Activated CD4-positive, CD25-positive, alpha-beta regulatory T cell treated with anti-CD3 and anti-CD28 coated beads, Interleukin-2, amount 50 U/mL, for 24 hours (primary cell): ENCODE data around the gene CHD3.

ENCODE experiments used
- ATAC-seq, 2 donors: fragments of 150-1000 bp; cut with Tn5 transposase; one replicate each; pipeline ENCODE4 v1.10.0; 2021; ENCODE audit warnings: mild to moderate bottlenecking in 1 of 2, moderate library complexity in 1 of 2

Gene CHD3

DNA sequence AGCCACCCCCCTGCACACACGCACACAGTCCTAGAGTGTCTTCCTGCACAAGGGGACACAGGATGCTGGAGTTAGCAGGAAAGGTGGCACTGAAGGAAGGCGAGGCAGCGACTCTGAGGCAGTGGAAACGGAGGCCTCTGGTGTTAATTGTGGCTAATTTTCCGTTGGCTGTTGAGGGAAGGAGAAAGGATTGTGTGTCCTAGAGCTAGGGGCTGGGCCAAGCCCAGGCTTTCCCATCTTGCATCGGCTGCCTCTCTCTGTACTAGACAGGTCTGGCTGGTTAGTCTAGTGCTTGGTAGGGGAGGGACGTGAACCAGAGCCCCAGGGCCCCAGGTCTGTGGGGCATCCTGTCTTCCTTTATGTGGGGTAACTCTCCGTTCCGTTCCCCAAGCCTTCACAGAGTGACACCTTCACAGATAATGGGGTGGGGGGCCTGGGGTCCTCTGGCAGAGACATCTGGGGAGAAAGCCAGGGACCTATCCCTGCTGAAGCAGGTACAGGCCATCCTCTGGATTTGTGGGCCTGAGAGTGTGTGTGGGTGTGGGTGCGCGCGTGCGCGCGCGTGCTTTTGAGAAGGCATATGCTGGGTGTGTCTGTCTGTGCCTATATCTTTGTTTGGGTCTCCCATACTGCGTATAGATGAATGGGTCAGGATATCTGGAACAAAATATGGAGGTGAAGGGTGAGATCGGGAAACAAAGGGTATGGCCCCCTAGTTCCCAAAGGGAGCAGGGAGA, at the start of gene CHD3:
CHD3 (plus strand) TSS at position 606 of the 737 bp plus-strand sequence. CDS start 212 bp downstream, outside the sequence.
- ATAC-seq = no peak

DNA sequence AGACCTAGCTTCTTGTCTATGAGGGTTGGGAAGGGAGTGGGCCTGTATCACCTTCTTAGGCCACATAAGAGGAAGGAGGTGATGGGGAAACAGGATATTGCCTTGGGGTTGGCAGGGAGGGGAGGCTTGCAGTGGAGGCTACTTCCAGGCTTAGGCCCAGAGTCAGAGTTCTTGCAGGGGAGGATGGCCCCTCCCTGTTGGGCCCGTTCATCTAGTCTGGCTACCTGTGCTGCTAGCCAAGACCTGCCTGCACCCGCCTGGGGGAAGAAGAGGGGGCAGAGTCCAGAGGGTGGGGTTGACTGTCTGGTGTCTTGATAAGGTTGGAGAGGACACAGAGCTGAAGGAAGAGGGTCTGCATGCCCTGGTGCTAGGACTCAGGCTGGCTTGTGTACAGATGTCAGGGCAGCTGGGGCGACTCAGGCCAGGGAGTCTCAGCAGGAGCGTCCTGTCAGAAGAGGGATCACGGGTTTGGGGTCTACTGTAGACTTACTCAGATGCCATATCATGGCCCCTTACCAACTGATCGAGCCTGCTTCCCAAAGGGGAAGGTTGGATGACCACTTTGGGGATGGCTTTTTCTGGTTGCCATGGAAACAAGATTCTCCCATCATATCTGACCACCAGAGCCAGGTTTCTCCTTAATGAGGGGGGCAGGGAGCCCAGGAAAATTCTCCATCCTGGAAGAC, 49.3 kb upstream of the CHD3 start:
- ATAC-seq = no peak

DNA sequence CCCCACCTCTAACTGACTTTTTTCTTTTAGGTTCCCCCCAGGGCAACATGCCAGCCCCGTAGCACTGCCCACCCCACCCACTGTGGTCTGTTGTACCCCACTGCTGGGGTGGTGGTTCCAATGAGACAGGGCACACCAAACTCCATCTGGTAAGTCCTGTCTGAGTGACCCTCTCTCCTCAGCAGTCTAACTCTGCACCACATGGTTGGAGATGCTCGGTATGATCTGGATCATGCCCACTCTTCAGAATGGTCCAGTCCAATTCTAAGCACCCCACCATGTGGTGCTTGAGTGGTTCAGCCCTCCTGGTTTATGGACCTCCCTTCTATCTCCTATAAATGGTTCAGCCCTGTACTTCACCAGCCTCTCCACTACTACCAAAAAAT, 48.7 kb upstream of the CHD3 start:
- ATAC-seq = no peak

DNA sequence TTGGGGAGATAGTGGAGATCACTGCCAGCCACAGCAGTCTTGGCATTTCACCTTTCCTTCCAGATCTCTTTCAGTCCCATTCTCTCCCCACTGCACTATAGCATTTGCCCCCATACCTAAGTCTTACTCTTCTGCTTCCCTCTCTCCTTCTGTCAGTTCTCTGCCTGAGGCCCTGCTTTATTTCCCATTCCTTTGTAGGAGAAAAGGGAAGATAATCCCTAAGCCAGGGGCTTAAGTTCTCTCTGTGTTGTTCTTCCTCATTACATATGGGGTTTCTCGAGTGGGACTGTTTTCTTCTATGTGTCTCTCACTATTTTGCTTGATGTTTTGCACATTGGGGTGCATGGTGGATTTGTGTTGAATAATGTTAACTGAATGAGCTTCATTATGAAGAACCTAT, 48.1 kb upstream of the CHD3 start:
- no peak for ATAC-seq

DNA sequence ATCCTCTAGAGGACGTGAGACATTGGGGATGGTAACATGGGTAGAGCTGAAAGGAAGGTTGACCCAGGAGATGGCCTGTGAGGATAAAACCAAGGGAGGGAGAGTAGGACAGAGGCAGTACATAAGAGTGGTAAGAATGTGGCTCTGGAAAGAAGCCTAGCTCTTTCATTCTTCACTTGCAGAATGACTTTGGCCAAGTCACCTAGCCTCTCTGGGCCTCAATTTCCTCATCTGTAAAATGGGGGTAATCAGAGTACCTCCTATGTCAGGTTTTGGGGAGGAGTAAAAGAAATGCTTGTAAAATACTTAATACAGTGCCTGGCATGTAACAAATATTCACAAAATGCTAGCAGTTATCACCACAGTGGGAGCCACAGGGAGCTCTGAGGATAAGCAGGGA, 47.7 kb upstream of the CHD3 start:
- no peak for ATAC-seq

DNA sequence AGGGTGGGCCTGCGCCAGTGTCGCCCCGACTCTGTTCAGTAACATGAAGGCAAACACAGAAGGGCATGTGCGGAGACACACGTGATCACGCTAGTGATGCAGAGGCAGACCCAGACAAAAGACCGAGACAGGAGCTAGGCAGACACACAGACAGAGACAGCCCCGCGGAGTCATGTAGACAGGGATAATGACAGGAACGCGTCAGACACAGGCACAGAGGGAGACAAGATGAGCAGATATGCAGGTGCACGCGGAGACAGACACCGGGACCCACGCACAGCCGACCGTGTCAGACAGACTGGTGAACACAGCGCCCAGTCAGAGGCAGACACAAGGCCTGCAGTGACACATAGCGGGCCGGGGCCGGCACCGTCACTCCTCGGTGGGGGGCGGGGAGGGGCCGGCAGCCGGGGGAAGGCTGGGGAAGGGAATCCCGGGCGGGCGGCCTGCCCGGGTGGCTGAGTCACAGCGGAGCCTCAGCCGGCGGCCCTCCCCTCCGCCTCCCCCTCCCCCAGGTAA, 47.1 kb upstream of the CHD3 start:
- peak; percentile 58 to 62 for ATAC-seq

DNA sequence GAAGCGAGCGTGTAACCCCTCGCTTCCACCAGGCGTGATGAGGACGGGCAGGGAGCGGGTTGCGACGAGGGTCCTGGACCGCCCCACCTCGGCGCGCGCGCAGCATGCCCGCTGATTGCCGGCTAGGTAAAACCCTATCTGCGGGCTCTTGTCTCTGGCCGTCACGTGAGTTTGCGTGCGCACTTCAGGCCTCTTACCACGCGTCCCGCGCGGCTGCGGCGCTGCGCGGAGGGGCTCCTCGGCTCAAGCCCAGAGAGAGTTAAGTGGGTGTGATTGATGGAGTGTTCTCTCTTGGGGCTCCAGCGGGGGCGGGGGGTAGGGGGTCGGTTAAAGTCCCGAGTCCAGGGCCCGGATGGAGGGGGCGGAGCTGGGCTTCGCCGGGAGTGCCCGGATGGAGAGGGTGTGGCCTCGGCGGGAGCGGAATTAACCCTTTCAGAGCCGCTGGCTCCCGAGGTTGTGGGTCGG, 46.6 kb upstream of the CHD3 start:
- peak; percentile 9 to 12 for ATAC-seq

DNA sequence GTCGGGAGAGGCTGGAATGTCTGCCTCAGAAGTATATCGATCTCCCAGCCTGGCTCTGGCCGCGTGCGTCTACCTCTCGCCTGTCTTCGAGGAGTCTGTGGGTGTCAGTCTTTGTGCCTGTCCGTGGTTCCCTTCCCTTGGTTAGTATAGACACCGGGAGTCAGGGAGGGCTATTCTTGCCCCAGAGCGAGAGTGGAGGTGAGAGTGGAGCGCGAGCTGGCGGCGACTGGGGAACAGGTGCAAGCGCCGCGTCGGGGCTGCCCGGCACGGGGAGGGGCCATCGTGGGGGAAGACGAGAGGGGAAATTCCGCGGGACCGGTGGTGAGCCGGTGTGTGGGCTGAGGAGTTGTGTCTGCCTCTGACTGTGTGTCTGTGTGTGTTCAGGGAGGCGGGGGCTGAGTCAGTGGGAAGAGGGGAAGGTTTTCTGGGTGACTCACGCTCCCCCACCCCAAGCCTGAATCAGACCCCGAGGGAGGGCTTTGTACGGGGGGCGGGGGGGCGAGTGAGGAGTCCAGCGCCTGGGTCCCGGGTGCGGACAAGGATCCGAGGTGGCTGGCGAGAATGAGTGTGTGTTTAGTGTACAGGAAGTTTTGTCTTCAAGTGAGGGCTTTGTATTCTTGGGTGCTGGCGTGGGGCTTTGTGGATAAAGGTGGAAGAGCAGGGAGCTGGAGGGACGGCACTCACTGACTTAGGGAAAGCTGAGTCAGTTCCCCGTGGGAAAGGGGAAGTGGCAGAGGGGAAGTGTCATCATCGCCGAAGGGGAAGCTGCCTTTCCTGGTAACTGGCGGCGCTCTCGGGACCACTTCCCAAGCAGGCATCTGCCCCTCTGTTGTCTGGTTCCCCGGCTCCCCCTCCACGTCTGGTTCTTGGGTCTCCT, 46.0 kb upstream of the CHD3 start:
- peak; percentile 48 to 53 for ATAC-seq

DNA sequence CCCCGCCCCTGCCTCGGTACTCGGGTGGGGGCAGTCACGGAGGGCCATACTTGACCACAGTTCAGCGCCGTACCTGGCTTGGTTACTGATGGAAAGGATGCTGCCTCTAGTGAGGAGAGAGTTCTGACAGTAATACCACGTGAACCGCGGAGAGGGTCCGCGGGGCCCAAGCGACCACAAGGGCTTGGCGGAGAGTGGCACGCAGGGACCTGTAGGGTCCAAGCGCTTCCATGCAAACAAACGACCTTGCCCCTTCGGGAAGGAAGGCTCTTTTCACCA, 45.4 kb upstream of the CHD3 start:
- ATAC-seq = no peak

DNA sequence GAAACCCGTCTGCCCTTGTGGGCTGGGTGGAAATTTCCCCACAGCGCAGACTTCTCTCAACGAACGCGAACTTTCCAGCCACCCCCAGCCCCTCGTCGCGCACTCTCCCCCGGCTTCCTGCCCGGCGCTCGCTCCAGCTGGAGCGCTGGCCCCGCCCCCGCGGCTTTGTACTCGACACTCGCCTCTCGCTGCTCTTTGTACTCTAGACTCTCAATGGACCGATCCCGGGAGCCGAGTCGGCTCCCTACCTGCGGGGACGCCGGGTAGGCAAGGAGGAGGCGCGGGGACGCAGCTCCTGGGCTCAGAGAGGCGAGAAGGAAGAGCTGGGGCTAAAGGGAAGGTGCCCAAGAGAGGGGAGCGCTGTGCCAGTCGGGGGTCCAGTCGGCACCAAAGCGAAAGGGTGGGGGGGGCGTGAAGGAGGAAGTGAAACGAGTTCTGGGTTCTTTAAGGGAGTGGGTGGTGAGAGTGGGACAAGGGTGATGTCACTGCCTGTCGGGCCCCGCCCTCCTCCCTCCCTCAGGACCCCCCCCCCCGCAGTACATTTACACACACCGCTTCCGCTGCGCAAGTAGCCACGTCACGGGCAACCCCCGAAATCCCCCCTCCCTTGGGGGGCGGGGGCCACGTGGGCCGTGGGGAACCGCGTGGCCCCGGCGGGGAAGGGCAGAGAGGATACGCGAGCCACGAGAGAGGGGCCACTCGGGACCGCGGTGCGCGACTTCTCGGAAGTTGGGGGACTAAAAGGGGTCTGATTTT, 44.9 kb upstream of the CHD3 start:
- peak; percentile 6 to 9 for ATAC-seq

DNA sequence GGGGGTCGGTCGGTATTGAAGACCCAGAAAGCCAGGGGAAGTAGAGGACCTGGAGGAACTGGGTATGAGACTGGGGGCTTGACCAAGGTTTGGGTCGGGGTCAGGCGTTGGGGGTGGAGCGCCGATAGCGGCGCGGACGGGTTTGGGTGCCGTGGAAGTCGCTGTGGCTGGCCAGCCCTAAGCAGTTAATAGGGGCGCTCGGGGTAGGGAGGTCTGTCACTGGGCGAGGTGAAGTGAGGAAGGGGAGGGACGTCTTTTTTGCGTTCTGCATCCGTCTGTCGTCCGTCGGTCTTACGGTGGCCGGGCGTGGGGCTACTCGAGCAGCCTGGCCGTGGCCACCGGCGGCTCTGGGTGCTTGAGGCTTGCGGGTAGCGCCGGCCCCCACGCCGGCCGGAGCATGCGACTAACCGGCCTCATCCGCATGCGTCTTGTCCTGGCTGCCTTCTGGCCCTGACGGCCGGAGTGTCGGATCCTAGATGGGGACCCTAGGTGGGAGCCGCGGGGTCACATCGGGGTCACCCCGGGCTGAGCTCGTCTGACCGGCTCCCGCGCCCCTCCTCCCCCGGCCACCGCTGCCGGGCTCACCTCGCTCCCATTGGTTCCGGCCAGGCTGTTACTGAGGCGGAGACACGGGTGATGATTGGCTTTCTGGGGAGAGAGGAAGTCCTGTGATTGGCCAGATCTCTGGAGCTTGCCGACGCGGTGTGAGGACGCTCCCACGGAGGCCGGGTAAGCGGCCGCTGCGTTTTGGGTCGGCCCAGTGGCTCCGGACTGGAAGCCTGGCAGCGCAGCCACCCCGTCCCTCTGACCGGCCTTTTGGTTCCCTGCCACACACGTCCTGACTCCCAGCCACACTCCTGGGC, 44.1 kb upstream of the CHD3 start:
- peak; percentile 39 to 42 for ATAC-seq

DNA sequence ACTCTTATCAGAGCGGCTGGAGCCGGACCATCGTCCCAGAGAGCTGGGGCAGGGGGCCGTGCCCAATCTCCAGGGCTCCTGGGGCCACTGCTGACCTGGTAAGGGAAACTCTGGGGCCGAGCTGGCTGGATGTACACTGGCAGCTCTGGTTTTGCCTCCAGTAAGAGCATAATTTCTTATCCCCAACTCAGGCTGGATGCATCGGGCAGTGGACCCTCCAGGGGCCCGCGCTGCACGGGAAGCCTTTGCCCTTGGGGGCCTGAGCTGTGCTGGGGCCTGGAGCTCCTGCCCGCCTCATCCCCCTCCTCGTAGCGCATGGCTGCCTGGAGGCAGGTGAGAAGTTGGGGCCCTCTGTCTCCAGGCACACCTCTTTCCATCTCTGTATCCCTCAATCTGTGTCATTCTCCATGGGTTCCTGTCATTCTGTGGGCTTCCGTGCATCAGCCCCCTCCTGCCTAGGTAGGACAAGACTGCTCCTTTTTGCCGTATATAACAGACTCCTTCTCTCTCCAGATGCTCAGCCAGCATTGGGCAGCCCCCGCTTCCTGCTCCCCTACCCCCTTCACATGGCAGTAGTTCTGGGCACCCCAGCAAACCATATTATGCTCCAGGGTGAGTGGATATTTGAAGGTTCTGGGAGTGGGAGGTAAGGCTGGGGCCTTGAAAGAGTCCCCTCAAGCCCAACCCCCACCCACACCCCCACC, 43.1 kb upstream of the CHD3 start:
- ATAC-seq = no peak

DNA sequence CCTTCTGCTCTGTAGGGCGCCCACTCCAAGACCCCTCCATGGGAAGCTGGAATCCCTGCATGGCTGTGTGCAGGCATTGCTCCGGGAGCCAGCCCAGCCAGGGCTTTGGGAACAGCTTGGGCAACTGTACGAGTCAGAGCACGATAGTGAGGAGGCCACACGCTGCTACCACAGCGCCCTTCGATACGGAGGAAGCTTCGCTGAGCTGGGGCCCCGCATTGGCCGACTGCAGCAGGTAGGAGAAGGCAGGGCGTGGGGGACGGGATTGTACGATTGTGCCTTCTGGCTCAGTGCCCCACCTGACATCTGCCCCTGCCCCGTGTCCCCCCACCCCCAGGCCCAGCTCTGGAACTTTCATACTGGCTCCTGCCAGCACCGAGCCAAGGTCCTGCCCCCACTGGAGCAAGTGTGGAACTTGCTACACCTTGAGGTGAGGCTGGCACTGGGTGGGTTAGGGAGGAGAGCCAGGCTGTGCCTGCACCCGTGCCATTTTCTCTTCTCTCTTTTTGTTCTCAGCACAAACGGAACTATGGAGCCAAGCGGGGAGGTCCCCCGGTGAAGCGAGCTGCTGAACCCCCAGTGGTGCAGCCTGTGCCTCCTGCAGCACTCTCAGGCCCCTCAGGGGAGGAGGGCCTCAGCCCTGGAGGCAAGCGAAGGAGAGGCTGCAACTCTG, 42.4 kb upstream of the CHD3 start:
- no peak for ATAC-seq

DNA sequence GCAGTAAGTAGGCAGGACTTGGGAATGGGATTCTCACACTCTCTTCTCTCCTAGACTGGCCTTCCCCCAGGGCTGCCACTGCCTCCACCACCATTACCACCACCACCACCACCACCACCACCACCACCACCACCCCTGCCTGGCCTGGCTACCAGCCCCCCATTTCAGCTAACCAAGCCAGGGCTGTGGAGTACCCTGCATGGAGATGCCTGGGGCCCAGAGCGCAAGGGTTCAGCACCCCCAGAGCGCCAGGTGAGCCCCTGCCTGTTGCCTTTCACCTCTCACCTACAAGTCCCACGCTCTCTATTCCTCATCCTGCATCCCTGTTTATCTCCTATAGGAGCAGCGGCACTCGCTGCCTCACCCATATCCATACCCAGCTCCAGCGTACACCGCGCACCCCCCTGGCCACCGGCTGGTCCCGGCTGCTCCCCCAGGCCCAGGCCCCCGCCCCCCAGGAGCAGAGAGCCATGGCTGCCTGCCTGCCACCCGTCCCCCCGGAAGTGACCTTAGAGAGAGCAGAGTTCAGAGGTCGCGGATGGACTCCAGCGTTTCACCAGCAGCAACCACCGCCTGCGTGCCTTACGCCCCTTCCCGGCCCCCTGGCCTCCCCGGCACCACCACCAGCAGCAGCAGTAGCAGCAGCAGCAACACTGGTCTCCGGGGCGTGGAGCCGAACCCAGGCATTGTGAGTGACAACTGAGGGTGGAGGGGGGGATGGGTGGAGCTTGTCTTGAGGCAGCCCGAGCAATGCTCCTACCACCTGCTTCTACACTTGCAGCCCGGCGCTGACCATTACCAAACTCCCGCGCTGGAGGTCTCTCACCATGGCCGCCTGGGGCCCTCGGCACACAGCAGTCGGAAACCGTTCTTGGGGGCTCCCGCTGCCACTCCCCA, 41.6 kb upstream of the CHD3 start:
- no peak for ATAC-seq

DNA sequence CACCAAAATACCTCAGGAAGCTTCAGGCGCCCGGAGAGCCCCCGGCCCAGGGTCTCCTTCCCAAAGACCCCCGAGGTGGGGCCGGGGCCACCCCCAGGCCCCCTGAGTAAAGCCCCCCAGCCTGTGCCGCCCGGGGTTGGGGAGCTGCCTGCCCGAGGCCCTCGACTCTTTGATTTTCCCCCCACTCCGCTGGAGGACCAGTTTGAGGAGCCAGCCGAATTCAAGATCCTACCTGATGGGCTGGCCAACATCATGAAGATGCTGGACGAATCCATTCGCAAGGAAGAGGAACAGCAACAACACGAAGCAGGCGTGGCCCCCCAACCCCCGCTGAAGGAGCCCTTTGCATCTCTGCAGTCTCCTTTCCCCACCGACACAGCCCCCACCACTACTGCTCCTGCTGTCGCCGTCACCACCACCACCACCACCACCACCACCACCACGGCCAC, 40.4 kb upstream of the CHD3 start:
- ATAC-seq = no peak

DNA sequence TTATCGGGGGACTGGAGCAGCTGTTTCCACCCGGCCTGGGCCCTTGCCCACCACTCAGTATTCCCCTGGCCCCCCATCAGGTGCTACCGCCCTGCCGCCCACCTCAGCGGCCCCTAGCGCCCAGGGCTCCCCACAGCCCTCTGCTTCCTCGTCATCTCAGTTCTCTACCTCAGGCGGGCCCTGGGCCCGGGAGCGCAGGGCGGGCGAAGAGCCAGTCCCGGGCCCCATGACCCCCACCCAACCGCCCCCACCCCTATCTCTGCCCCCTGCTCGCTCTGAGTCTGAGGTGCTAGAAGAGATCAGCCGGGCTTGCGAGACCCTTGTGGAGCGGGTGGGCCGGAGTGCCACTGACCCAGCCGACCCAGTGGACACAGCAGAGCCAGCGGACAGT, 39.9 kb upstream of the CHD3 start:
- no peak for ATAC-seq

DNA sequence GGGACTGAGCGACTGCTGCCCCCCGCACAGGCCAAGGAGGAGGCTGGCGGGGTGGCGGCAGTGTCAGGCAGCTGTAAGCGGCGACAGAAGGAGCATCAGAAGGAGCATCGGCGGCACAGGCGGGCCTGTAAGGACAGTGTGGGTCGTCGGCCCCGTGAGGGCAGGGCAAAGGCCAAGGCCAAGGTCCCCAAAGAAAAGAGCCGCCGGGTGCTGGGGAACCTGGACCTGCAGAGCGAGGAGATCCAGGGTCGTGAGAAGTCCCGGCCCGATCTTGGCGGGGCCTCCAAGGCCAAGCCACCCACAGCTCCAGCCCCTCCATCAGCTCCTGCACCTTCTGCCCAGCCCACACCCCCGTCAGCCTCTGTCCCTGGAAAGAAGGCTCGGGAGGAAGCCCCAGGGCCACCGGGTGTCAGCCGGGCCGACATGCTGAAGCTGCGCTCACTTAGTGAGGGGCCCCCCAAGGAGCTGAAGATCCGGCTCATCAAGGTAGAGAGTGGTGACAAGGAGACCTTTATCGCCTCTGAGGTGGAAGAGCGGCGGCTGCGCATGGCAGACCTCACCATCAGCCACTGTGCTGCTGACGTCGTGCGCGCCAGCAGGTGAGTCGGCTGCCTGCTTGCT, 39.3 kb upstream of the CHD3 start:
- ATAC-seq = no peak

DNA sequence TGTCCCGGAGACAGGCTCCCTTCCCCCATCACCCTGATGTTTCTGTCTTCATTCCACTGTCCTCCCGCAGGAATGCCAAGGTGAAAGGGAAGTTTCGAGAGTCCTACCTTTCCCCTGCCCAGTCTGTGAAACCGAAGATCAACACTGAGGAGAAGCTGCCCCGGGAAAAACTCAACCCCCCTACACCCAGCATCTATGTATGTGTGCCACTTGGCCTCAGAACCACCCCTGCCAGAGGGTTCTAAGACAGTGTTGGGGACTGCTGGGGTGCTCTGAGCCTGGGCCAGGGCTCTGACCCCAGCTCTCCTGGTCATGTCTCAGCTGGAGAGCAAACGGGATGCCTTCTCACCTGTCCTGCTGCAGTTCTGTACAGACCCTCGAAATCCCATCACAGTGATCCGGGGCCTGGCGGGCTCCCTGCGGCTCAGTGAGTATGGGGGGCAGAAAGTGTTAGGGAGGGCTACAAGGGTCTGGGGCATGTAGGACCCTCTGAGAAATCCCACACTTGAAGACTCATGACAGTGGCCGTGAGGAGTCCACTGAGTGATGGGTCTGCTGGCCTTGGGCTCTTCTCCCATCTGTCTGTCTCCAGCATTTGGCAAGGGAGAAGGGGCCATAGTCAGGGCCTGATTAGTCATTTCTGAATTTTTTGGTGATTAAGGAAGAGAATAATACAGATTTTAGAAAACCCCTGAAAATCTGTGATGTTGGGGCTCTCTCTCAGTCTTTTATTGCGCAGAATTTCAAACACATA, 38.7 kb upstream of the CHD3 start:
- no peak for ATAC-seq
